GM19397 (cell line): Measurements from ENCODE around the gene NRG2.

ENCODE experiments used
- ATAC-seq: cut with Tn5 transposase; IDR thresholded peaks from one replicate; pipeline ENCODE4 v1.9.1; 2021; ENCODE audit warnings: mild to moderate bottlenecking, moderate library complexity; ENCODE audit not compliant: unreplicated experiment

NRG2 gene

DNA sequence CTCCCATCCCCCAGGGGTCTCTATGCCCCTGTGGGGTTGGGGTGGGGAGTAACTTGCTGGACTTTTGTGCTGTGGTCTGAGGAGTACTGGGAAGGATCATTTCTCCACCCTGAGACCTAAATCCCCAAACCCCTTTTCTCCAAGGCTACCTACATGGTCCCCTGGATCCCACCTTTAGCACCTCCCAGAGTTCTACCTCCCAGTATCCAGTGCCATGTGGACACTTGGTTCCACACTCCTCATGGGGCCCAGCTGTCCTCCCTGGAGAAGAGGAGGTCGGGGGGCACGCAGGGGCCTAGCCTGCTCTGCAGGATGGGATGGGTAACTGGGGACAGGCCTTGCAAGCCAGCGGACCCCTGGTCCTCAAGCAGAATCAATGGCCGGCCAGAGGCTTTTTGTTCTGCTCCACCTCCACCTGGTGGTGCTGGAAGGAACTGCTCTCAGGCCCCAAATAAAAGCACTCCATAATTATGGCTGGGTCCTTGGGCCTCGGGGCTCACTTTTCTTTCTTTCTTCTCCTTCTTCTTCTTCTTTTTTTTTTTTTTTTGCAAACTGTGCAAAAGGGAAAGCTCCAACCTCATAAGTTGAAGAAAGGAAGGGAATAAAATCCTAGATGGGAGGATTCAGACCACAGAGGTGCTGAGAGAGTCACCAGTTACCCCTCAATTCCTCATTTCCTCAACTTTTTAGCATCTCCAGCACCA, 179.1 kb downstream of the NRG2 start:
- ATAC-seq: no peak

DNA sequence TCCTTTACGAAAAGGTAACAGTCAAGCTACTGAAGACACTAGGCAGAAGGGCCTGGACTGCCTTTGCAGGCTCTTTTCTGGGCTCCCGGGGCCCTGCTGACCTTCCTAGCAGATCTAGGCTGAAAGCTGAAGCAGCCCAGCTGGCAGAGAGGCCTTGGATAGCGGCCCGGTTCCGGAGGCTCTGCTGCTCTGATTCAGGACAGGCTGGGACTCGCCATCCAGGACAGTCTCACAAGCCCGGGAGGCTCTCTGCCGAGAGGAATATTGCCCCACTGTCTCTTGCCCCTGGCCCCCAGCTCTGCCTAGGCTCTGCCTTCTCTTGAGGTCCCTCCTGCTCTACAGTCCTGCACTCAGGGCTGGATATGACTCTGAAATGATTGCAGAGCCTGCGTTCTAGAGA, 179.7 kb downstream of the NRG2 start:
- no peak for ATAC-seq

- no peak for ATAC-seq
Measured at GRCh38 chr5:139862803-139863202, 180.3 kb downstream of the NRG2 start.

DNA sequence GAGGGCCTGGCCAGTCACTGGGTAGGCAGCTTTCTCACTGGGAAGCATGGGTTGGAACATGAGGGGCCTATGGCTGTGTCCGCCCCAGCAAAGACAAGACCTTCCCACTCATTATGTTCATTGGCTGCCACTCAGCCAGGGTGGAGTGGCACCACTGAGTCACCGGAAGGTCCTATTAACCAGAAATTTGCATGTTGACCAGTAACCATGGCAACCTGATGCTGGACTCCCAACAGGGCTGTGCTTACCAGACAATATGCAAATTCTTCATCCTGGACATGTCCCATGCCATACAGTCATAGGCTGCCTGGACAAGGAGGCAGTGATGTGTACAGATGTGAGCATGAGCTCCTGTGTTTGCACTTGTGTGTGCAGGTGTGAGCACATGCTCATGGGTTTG, 180.8 kb downstream of the NRG2 start:
- ATAC-seq: no peak

DNA sequence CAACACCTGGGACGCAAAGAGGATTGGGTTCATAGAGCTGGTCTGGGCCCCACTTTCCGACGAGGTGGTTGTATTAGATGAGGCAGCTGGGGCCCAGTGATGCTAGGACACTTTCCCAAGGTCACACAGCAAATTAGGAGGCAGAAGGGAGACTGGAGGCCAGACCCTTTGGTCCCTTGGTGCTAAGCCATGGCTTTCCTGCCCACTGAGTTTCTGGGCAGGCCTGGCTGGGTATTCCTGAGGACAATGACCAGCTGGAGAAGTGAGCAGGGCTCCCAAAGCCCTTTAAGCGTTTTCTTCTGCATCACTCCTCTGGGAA, 181.3 kb downstream of the NRG2 start:
- ATAC-seq: no peak

- no peak for ATAC-seq
Measured at GRCh38 chr5:139861021-139861888, 181.8 kb downstream of the NRG2 start.

- ATAC-seq: no peak
Measured at GRCh38 chr5:139859013-139859412, 184.1 kb downstream of the NRG2 start.

GRCh38 chr5:139856714-139857113, 186.4 kb downstream of the NRG2 start:
- ATAC-seq: no peak

- ATAC-seq: no peak
Measured at GRCh38 chr5:139855946-139856540, 187.1 kb downstream of the NRG2 start.

GRCh38 chr5:139855451-139855850, 187.6 kb downstream of the NRG2 start:
- ATAC-seq: no peak

- no peak for ATAC-seq
Measured at GRCh38 chr5:139854953-139855352, 188.1 kb downstream of the NRG2 start.

DNA sequence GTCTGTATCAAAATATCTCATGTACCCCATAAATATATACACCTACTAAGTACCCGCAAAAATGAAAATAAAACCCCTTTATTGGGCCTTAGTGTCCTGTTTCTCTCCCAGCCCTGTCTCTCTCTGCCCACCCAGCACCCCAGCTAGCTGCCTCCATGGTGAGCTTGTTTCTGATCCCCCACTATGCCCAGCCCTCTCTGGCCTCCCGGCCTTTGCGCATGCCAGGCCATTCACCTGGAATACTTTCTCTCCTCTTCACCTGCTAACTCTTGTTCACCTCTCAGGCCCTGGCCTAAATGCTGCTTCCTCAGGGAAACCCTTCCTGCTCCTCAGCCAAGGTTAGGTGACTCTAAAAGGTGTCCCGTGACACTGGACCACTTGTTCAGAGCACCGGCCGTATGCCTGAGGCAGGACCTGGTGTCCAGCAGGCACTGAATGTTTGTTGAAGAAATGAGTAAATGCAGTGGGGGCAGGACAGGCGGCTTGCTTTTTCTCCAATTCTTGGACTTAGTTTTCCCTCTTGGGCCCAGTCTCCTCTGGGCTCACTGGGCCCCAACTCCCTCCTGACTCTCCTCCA, 189.0 kb downstream of the NRG2 start:
- ATAC-seq: no peak

GRCh38 chr5:139852696-139853095, 190.4 kb downstream of the NRG2 start:
- ATAC-seq: no peak

DNA sequence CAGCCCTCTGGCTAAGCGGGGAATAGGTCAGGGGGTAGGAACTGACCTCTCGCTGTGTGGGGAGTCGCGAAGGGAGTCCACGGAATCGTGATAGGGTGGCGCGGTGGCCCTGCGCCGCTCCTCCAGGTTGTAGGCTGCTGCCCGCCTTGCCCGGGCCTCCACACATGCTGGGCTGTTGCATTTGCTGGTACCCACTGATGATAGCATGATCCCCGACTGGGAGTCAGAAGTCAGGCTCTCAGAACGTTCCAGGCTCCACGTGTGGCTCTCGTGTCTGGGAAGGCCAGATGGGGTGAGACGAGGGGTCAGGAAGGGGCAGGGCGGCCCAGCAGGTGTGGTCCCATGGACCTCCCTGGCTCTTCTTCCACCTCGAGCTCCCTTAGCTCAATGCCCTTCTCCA, 191.5 kb downstream of the NRG2 start:
- no peak for ATAC-seq

- ATAC-seq: no peak
Measured at GRCh38 chr5:139850423-139851016, 192.6 kb downstream of the NRG2 start.

DNA sequence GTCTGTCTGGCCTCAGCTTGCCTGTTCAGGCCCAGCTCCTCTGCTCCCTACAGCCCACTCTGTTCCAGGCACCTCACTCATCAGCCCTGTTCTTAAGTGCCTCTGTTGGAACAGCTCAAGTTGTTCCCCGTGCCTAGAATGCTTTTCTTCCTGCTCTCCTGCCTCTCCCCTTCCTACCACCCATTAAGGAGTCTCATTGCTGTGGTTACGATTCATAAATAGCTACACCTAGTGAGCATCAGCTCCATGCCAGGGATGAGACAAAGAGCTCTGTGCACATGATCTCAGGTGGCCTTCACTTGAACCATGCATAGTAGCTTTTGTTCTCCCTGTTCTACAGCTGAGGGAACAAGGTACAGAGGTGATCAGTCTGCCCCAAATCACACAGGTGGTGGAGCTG, 193.2 kb downstream of the NRG2 start:
- ATAC-seq: no peak

GRCh38 chr5:139849501-139849900, 193.6 kb downstream of the NRG2 start:
- no peak for ATAC-seq

DNA sequence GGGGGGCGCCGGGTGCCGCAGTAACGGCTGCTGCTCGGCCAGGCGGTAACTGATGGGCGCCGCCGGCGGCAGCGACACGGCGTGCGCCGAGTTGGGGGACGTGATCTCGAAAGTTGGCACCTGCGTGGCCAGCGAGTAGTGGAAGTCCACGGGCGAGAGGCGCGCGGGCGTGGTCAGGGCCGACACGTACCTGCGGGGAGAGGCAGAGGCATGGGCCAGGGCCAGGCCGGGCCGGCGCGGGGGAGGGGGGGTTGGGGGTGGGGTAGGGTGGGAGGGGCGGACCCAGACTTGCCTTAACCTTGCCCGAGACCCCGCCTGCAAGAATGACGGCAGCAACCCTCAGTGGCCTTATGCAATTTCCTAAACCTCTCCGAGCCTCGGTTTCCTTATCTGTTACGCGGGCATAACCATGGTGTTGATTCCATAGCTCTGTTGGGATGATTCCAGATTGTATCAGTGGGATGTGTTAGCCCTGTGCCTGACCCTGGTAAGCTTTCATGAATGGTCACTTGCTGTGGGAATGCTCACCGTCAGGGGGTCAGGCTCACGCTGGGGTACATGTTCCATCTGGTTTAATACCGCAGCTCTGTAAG, 194.5 kb downstream of the NRG2 start:
- ATAC-seq: peak; percentile 15

- ATAC-seq: peak; percentile 82
Measured at GRCh38 chr5:139847790-139848507, 195.2 kb downstream of the NRG2 start.

- ATAC-seq: no peak
Measured at GRCh38 chr5:139847091-139847490, 196.0 kb downstream of the NRG2 start.
